ENCODE data around the gene MLC1. TPM values are rescaled to one million over a fixed set of nuclear protein-coding genes. Genes with fewer than 3 reads are reported as not detected.
"Not testable (repeated sequence)": the region's sequence is repeated elsewhere in the genome, so short reads cannot be mapped to it uniquely, and the experiment has no call there.

MLC1 gene
- total and polyA plus RNA-seq, 9 donors, result 0.11 to 1.1 (median 0.35) TPM; not detected in 2

DNA sequence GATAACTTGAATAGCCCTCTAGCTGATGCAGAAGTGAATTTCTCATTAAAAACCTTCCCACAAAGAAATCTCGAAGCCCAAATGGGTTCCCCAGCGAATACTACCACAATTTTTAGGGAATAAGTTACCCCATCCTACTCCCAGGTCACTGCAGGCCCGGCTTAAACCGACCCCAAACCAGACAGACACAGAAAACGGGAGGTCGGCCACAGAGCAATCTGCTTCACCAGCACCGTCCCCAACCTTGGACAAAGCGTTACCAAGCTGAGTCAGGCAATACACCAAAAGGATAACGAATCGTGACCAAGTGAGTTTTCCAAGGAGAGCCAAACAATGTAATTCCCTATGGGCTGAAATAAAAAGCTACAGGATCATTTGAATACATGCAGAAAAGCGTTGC is 4.0 kb upstream of the MLC1 start:
- no peaks in the 10 kb centered on the region for H3K36me3 ChIP-seq
- no peak overlapping the region for H3K4me3 ChIP-seq
- intact Hi-C loops (cut with DNase I), result no loop called here
- no peak for TF ChIP-seq POLR2A (IDR thresholded peaks at IDR 0.05)
- TF ChIP-seq, protein P1, sequence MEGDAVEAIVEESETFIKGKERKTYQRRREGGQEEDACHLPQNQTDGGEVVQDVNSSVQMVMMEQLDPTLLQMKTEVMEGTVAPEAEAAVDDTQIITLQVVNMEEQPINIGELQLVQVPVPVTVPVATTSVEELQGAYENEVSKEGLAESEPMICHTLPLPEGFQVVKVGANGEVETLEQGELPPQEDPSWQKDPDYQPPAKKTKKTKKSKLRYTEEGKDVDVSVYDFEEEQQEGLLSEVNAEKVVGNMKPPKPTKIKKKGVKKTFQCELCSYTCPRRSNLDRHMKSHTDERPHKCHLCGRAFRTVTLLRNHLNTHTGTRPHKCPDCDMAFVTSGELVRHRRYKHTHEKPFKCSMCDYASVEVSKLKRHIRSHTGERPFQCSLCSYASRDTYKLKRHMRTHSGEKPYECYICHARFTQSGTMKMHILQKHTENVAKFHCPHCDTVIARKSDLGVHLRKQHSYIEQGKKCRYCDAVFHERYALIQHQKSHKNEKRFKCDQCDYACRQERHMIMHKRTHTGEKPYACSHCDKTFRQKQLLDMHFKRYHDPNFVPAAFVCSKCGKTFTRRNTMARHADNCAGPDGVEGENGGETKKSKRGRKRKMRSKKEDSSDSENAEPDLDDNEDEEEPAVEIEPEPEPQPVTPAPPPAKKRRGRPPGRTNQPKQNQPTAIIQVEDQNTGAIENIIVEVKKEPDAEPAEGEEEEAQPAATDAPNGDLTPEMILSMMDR (IDR thresholded peaks at IDR 0.05), result no peak
- peaks cover 2% of the 10 kb centered on the region for H3K4me1 ChIP-seq (ENCODE audit: insufficient read depth)
- H3K27ac ChIP-seq, result no peak overlapping the region
- WGBS, 3 donors, result 72 to 80% (median 73%) methylated on average over 11 of the region's 11 CpGs
- DNase-seq, result no peak
- no peaks in the 10 kb centered on the region for H3K27me3 ChIP-seq
- H3K9me3 ChIP-seq, result no peaks in the 10 kb centered on the region

DNA sequence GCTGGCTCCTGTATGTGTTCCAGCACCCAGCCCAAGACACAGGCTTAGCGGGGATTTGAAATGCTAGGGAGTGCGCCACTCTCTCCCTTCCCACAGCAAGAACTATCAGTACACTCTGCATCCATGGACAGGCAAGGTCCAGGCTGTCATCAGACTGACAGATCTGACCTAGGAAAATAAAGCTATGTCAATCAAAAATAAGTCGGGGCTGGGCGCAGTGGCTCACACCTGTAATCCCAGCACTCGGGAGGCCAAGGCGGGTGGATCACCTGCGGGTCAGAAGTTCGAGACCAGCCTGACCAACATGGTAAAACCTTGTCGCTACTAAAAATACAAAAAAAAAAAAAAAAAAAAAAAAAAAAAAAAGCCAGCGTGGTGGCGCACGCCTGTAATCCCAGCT is 2.9 kb upstream of the MLC1 start:
- H3K27me3 ChIP-seq, result no peaks in the 10 kb centered on the region
- intact Hi-C loops (cut with DNase I), result no loop called here
- peaks cover 3% of the 10 kb centered on the region for H3K4me1 ChIP-seq (ENCODE audit: insufficient read depth)
- no peaks in the 10 kb centered on the region for H3K9me3 ChIP-seq
- TF ChIP-seq POLR2A (IDR thresholded peaks at IDR 0.05) (no peak), EP300 (IDR thresholded peaks at IDR 0.05) (no peak)
- TF ChIP-seq, protein P1 (IDR thresholded peaks at IDR 0.05), result no peak
- no peaks in the 10 kb centered on the region for H3K36me3 ChIP-seq
- WGBS, 3 donors, result 94 to 95% (median 95%) methylated on average over 12 of the region's 12 CpGs
- H3K4me3 ChIP-seq, result no peak overlapping the region
- DNase-seq, result no peak
- no peak overlapping the region for H3K27ac ChIP-seq

DNA sequence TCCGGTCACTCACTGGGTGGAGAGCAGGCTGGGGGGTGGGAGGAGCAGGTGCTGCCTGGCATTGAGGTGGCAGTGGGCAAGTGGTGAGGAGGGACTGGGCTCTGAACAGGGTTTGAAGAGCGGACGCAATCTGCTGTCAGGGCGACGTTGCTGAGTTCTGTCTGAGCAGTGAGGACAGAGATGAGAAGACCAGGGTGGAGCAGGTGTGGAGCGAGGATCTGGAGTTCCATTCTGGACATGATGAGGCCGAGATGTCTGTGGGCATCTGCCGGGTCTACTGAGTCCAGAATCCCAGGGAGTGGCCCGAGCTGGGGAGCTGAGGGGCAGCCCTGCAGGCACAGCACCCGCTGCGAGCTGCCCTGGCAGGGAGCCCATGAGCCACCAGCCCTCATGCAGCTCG is 2.4 kb upstream of the MLC1 start:
- DNase-seq, result no peak
- Histone ChIP-seq H3K4me1 (ENCODE audit: insufficient read depth) (peaks cover 3% of the 10 kb centered on the region), H3K9me3 (no peaks in the 10 kb centered on the region), H3K27ac (no peak overlapping the region), H3K27me3 (no peaks in the 10 kb centered on the region), H3K4me3 (no peak overlapping the region), H3K36me3 (no peaks in the 10 kb centered on the region)
- TF ChIP-seq, protein P1 (IDR thresholded peaks at IDR 0.05), result no peak
- TF ChIP-seq EP300 (IDR thresholded peaks at IDR 0.05), result no peak
- TF ChIP-seq POLR2A (IDR thresholded peaks at IDR 0.05), result no peak
- intact Hi-C loops (cut with DNase I), result no loop called here
- 88 to 92% (median 91%) methylated on average over 12 of the region's 12 CpGs for WGBS, 3 donors

DNA sequence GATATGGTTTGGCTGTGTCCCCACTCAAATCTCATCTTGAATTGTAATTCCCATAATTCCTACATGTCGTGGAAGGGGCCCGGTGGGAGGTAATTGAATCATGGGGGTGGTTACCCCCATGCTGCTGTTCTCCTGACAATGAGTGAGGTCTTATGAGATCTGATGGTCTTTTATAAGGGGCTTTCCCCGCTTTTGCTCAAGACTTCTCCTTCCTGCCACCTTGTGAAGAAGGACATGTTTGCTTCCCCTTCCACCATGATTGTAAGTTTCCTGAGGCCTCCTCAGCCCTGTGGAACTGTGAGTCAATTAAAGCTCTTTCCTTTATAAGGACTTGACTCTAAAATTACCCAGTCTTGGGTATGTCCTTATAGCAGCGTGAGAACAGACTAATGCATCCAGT is 1.7 kb upstream of the MLC1 start:
- not testable (repeated sequence) for H3K27me3 ChIP-seq, H3K27ac ChIP-seq
- WGBS, 3 donors, result 86 to 93% (median 91%) methylated on average over 4 of the region's 4 CpGs

DNA sequence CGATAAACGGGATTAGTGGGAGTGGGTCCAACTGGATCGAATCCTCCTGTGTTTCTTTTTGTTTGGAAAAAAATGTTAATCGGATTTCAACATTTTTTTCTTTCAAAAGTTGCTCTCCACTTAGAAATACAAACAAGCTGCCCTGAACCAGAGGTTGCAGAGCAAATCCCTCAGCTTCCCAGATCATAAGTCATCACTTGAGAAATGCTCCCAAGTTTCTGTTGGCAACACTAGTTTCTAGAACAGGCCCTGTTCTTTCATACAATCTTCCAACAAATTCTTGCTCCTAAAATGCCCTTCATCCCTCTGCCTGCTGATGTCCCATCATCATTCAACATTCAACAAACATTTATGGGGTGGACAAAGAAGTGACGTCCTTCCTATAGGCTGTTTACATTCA is 1.3 kb upstream of the MLC1 start:
- Histone ChIP-seq H3K4me1 (ENCODE audit: insufficient read depth) (peaks cover 3% of the 10 kb centered on the region), H3K9me3 (no peaks in the 10 kb centered on the region), H3K4me3 (no peak overlapping the region), H3K27ac (no peak overlapping the region), H3K27me3 (no peaks in the 10 kb centered on the region), H3K36me3 (no peaks in the 10 kb centered on the region)
- no peak for DNase-seq
- intact Hi-C loops (cut with DNase I), result no loop called here
- WGBS, 3 donors, result 29 to 35% (median 34%) methylated on average over 5 of the region's 5 CpGs
- no peak for TF ChIP-seq EP300 (IDR thresholded peaks at IDR 0.05)
- no peak for TF ChIP-seq POLR2A (IDR thresholded peaks at IDR 0.05)

More for the DNA sequence above, 1.7 kb upstream of the MLC1 start:
- H3K9me3 ChIP-seq; H3K36me3 ChIP-seq; intact Hi-C loops (cut with DNase I); DNase-seq; H3K4me1 ChIP-seq (ENCODE audit: insufficient read depth); H3K4me3 ChIP-seq: not testable (repeated sequence)

DNA sequence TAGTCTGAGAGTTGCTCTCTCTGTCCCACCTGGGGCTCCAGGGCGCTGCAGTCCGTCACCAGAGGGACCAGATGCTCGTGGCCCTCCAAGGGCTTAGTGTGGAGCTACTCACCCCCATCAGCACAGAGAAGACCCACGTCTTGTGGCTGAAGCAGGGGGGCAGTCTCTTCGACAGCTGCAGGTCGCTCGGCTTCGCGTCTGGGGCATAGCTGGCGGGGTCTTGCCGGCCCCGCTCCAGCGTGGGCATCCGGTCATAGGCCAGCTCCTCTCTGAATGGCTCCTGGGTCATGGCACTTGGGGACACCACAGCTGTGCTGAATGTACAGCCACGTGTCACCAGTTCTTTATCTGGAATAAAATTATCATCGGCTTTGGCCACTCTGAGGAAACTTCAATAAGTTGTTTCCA is 608 bp downstream of the MLC1 start:
- H3K27ac ChIP-seq, result no peak overlapping the region
- H3K27me3 ChIP-seq, result no peaks in the 10 kb centered on the region
- DNase-seq, result no peak
- H3K4me3 ChIP-seq, result no peak overlapping the region
- intact Hi-C loops (cut with DNase I), result no loop called here
- H3K36me3 ChIP-seq, result no peaks in the 10 kb centered on the region
- peaks cover 3% of the 10 kb centered on the region for H3K4me1 ChIP-seq (ENCODE audit: insufficient read depth)
- no peaks in the 10 kb centered on the region for H3K9me3 ChIP-seq
- 79 to 89% (median 86%) methylated on average over 16 of the region's 16 CpGs for WGBS, 3 donors
- TF ChIP-seq EP300 (IDR thresholded peaks at IDR 0.05), result no peak
- no peak for TF ChIP-seq POLR2A (IDR thresholded peaks at IDR 0.05)
- TF ChIP-seq, protein P1 (IDR thresholded peaks at IDR 0.05), result no peak
